T-cell (primary cell): Measurements from ENCODE around the gene HECW1. TPM values are rescaled to one million over a fixed set of nuclear protein-coding genes. Genes with fewer than 3 reads are reported as not detected.
"Not testable (repeated sequence)": the region's sequence is repeated elsewhere in the genome, so short reads cannot be mapped to it uniquely, and the experiment has no call there.

Source experiments
- ATAC-seq, 4 experiments: fragments of 200-7000 bp in 3 of 4; fragments of 150-1000 bp in 1 of 4; cut with Tn5 transposase; replicated peaks in 1 of 4; 1 replicate in 3 of 4; 2 replicates in 1 of 4; pipeline ENCODE4 v1.10.0; 2021; ENCODE audit warnings: moderate library complexity in 3 of 4, mild to moderate bottlenecking in 2 of 4, moderate number of reproducible peaks in 1 of 4
- CTCF ChIA-PET, 2 donors: fragments of 300-600 bp; sonication (Branson Sonifier 250); formaldehyde crosslinking; loops; one replicate each; lab custom pipeline; 2022; ENCODE audit warnings: antibody characterized with exemption in 2 of 2; lab: Charles Lee
- POLR2A ChIA-PET, 2 donors: fragments of 300-600 bp; sonication (Branson Sonifier 250); formaldehyde crosslinking; loops; one replicate each; lab custom pipeline; 2022; ENCODE audit warnings: antibody characterized with exemption in 2 of 2; lab: Charles Lee
- DNase-seq, 35 experiments: peaks; one replicate each; pipeline versions ENCODE4 v3.0.0 to v3.0.0-alpha.2; 2013 to 2023
- H3K27ac ChIP-seq: one replicate; pipeline ENCODE4 v1.5.1; 2013; ENCODE audit warnings: low read length
- H3K27me3 ChIP-seq, 2 experiments: replicated peaks in 1 of 2; 1 replicate in 1 of 2; 2 replicates in 1 of 2; pipeline versions ENCODE4 v1.6.1 to v1.7.0; 2013; ENCODE audit warnings: low read length in 1 of 2, mixed read lengths in 1 of 2; ENCODE audit not compliant: control insufficient read depth in 2 of 2, insufficient read depth in 2 of 2; ENCODE audit errors: extremely low read depth in 1 of 2
- H3K36me3 ChIP-seq, 2 donors: 1 replicate in 1 of 2; 2 replicates in 1 of 2; pipeline versions ENCODE4 v1.6.1 to v1.7.0; 2013; ENCODE audit warnings: low read length in 1 of 2; ENCODE audit not compliant: control insufficient read depth in 2 of 2, insufficient read depth in 1 of 2; ENCODE audit errors: extremely low read depth in 1 of 2
- H3K4me1 ChIP-seq, 2 experiments: 1 replicate in 1 of 2; 2 replicates in 1 of 2; pipeline versions ENCODE4 v1.6.1 to v1.7.0; 2013; ENCODE audit warnings: low read length in 2 of 2, mixed read lengths in 1 of 2; ENCODE audit not compliant: insufficient read depth in 2 of 2, control insufficient read depth in 1 of 2; ENCODE audit errors: extremely low read depth in 1 of 2
- H3K4me3 ChIP-seq, 2 donors: 1 replicate in 1 of 2; 2 replicates in 1 of 2; pipeline versions ENCODE4 v1.5.1 to v1.7.0; 2013; ENCODE audit warnings: mild to moderate bottlenecking in 2 of 2, low read length in 1 of 2, moderate library complexity in 1 of 2; ENCODE audit not compliant: control insufficient read depth in 1 of 2; ENCODE audit errors: extremely low read depth in 1 of 2
- H3K9me3 ChIP-seq: 2 replicates; pipeline ENCODE4 v1.7.0; 2013
- H3K27ac Mint-ChIP-seq, 2 donors: one replicate each; pipeline ENCODE4 v1.8.0; 2020 to 2021; ENCODE audit warnings: mild to moderate bottlenecking in 2 of 2, mixed read lengths in 2 of 2
- H3K27me3 Mint-ChIP-seq, 2 donors: one replicate each; pipeline ENCODE4 v1.8.0; 2021 to 2022; ENCODE audit warnings: mixed read lengths in 2 of 2
- H3K36me3 Mint-ChIP-seq: one replicate; pipeline ENCODE4 v1.8.0; 2021; ENCODE audit warnings: mixed read lengths
- H3K4me1 Mint-ChIP-seq, 3 donors: one replicate each; pipeline ENCODE4 v1.8.0; 2020 to 2022; ENCODE audit warnings: mixed read lengths in 3 of 3, mild to moderate bottlenecking in 1 of 3
- H3K4me3 Mint-ChIP-seq, 3 donors: one replicate each; pipeline ENCODE4 v1.8.0; 2020 to 2022; ENCODE audit warnings: mild to moderate bottlenecking in 3 of 3, mixed read lengths in 3 of 3, moderate library complexity in 3 of 3
- H3K9me3 Mint-ChIP-seq, 3 donors: one replicate each; pipeline ENCODE4 v1.8.0; 2020 to 2022; ENCODE audit warnings: mixed read lengths in 3 of 3
- WGBS: methylation state at CpG from one replicate; pipeline ENCODE4 v1.1.5; 2013; ENCODE audit warnings: missing lambda C conversion rate; ENCODE audit not compliant: insufficient coverage; 5-methylcytosine and 5-hydroxymethylcytosine counted together
- total RNA-seq, 35 experiments: library from RNA in 6 of 35; stranded (reverse) in 6 of 35; fragments of 120-200 nt in 1 of 35; gene quantifications; one replicate each; pipeline versions ENCODE4 v1.2.1 to v1.2.4 and lab custom pipeline; 2013 to 2026

The HECW1 gene
- total RNA-seq, 5 donors from 2014 or later (not counting 1 experiment from before 2014, with no cell fraction given), result not detected

DNA sequence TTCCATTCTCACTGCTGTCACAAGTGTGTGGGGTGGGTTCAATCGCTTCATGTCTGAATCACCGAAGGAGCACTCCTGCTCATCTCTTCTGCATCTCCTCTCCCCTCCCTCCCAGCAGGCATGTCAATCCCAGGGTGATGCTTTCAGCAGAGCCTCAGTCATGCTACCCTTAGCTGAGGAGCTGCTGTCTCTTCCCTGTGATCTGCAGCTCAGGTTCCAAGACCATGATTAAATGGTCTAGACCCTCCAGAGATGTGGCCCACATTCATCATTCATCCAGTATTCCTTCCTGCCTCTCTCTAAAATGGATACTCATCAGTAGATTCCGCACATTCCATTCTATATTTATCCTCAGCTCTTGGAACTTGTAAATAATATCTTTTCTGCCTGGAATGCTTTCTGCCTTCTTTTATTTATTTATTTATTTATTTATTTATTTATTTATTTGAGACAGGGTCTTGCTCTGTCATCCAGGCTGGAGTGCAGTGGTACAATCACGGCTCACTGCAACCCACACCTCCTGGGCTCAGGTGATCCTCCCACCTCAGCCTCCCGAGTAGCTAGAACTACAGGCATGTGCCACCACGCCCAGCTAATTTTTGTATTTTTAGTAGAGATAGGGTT is 24.8 kb downstream of the HECW1 start:
- not testable (repeated sequence) for H3K4me1 ChIP-seq, DNase-seq, ATAC-seq, H3K36me3 ChIP-seq, H3K27ac Mint-ChIP-seq, H3K4me3 ChIP-seq, H3K27ac ChIP-seq, H3K9me3 Mint-ChIP-seq, H3K4me1 Mint-ChIP-seq, H3K4me3 Mint-ChIP-seq, H3K27me3 ChIP-seq, H3K9me3 ChIP-seq, H3K36me3 Mint-ChIP-seq
- WGBS, result no CpG with 5 or more reads among the region's 6 CpGs
- ChIA-PET CTCF (interaction anchor here in 1 of 2 donors (0.7 kb wide), 1 partner anchor 308 kb away, joined by 3 read pairs; no protein-coding TSS in a partner anchor), POLR2A (interaction anchor here in 1 of 2 donors (0.6 kb wide), 1 partner anchor 13 kb away, joined by 3 read pairs; no protein-coding TSS in a partner anchor)
- H3K27me3 Mint-ChIP-seq, result peaks cover 28 to 37% of the 10 kb centered on the region in 2 donors

DNA sequence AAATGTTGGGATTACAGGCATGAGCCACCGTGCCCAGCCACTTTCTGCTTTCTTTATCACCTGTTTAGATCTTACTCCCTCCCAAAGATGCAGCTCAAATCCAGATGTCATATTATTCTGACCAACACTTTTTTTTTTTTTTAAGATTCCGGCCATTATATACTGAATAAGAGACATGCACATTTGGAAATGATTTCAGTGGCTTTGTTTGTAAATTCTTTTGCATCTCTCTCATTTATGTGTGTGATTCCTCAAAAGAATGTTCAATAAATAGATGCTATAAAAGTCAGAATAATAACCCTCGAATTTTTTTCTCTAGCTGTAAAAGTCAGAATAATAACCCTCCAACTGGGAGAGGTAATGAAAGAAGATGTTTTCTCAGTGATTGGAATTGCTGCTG is 25.4 kb downstream of the HECW1 start:
- peaks cover 26 to 34% of the 10 kb centered on the region in 2 donors for H3K27me3 Mint-ChIP-seq
- no peak overlapping the region for H3K27ac ChIP-seq
- 88% methylated on average over 1 of the region's 3 CpGs for WGBS

DNA sequence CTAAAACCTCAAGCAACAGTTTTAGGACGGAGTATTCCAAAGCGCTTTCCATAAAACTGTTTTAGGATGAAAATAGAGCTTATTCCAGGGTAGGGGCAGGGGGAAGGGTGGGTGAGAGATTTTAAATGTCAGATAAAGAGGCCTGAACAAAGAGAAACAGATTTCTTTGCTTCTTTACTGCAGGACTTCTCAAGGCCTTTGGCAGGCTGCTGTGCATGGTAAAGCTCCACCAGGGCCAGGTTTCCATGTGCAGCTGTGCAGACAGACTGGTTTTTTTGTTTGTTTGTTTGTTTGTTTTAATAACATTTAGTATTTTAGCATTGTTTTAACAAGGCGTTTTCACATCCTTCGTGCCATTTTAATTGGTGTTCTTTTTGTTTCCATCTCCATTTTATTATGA is 26.3 kb downstream of the HECW1 start:
- ATAC-seq (no peak), DNase-seq (no peak)
- WGBS, result no CpG with 5 or more reads among the region's 4 CpGs
- H3K4me1 Mint-ChIP-seq, result no peaks in the 10 kb centered on the region
- no peaks in the 10 kb centered on the region for H3K36me3 Mint-ChIP-seq
- H3K9me3 Mint-ChIP-seq, result no peaks in the 10 kb centered on the region
- no peak overlapping the region for H3K27ac ChIP-seq
- peaks cover 0 to 11% of the 10 kb centered on the region in 2 experiments for H3K27me3 ChIP-seq
- ChIA-PET POLR2A (no interaction called here), CTCF (no interaction called here)
- no peak overlapping the region for H3K27ac Mint-ChIP-seq
- no peaks in the 10 kb centered on the region for H3K9me3 ChIP-seq
- no peak overlapping the region for H3K4me3 Mint-ChIP-seq
- no peaks in the 10 kb centered on the region for H3K36me3 ChIP-seq
- peaks cover 24 to 38% of the 10 kb centered on the region in 2 donors for H3K27me3 Mint-ChIP-seq
- no peak overlapping the region for H3K4me3 ChIP-seq
- H3K4me1 ChIP-seq, result no peaks in the 10 kb centered on the region

More for the DNA sequence above, 25.4 kb downstream of the HECW1 start:
- ChIA-PET POLR2A (interaction anchor here in 1 of 2 donors (0.6 kb wide), 1 partner anchor 13 kb away, joined by 3 read pairs; no protein-coding TSS in a partner anchor), CTCF (interaction anchor here in 1 of 2 donors (0.7 kb wide), 1 partner anchor 309 kb away, joined by 3 read pairs; no protein-coding TSS in a partner anchor)
- H3K27me3 ChIP-seq, result peaks cover 0 to 7% of the 10 kb centered on the region in 2 experiments
- no peak for ATAC-seq
- DNase-seq, result no peak
- Mint-ChIP-seq H3K4me1 (no peaks in the 10 kb centered on the region), H3K9me3 (no peaks in the 10 kb centered on the region), H3K36me3 (no peaks in the 10 kb centered on the region), H3K27ac (no peak overlapping the region), H3K4me3 (no peak overlapping the region)
- H3K4me1 ChIP-seq, result no peaks in the 10 kb centered on the region
- H3K36me3 ChIP-seq, result no peaks in the 10 kb centered on the region
- H3K4me3 ChIP-seq, result no peak overlapping the region
- no peaks in the 10 kb centered on the region for H3K9me3 ChIP-seq

DNA sequence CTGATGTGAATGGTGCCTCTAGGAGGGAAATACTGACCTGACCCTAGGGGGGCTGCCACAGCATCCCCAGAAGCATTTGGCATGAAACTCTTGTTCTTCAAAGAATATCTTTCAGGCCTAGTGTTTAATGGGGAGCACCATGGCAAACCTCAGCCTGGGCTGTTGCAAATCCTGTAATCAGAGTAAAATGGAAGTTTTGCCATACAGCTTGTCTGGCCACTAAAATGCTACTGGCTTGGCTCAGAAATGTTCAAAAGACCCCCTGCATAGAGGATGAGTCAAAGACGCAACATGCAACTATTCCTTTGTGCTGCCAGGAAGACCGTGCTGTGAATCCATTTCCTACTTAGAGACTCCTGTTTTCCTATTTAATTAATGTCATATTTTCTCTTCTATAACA is 26.7 kb downstream of the HECW1 start:
- Mint-ChIP-seq H3K4me1 (no peaks in the 10 kb centered on the region), H3K9me3 (no peaks in the 10 kb centered on the region), H3K27me3 (peaks cover 24 to 42% of the 10 kb centered on the region in 2 donors), H3K27ac (no peak overlapping the region), H3K36me3 (no peaks in the 10 kb centered on the region), H3K4me3 (no peak overlapping the region)
- Histone ChIP-seq H3K27ac (no peak overlapping the region), H3K4me3 (no peak overlapping the region), H3K4me1 (no peaks in the 10 kb centered on the region), H3K36me3 (no peaks in the 10 kb centered on the region), H3K27me3 (peaks cover 0 to 11% of the 10 kb centered on the region in 2 experiments), H3K9me3 (no peaks in the 10 kb centered on the region)
- no CpG with 5 or more reads among the region's 2 CpGs for WGBS
- ATAC-seq, result no peak
- POLR2A ChIA-PET, result no interaction called here
- no peak for DNase-seq
- CTCF ChIA-PET, result no interaction called here

DNA sequence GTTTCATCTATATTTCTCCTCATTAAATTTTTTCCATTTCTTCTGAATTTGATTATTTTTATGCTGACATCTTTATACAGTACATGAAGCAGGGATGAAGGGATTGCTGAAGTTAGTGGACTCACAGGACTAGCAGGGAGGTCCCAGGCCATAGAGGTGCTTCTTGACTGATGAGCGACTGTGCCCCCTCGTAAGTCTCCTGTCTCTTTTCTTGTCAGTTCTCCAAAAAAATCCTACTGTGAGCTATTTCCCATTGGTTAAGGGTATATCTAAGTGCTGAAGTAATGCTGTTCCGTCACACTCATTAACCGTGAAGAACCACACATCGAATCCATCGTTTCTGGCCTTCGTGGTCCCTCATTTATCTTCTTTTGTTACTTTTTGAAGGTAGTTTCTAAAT is 27.7 kb downstream of the HECW1 start:
- POLR2A ChIA-PET, result no interaction called here
- Mint-ChIP-seq H3K27me3 (peaks cover 24 to 41% of the 10 kb centered on the region in 2 donors), H3K36me3 (no peaks in the 10 kb centered on the region), H3K9me3 (no peaks in the 10 kb centered on the region), H3K27ac (no peak overlapping the region), H3K4me1 (no peaks in the 10 kb centered on the region), H3K4me3 (no peak overlapping the region)
- 97% methylated on average over 5 of the region's 7 CpGs for WGBS
- no peak overlapping the region for H3K27ac ChIP-seq
- CTCF ChIA-PET, result no interaction called here
- ATAC-seq (no peak), DNase-seq (no peak)
- no peaks in the 10 kb centered on the region for H3K9me3 ChIP-seq
- no peaks in the 10 kb centered on the region for H3K4me1 ChIP-seq
- H3K4me3 ChIP-seq, result no peak overlapping the region
- no peaks in the 10 kb centered on the region for H3K36me3 ChIP-seq
- peaks cover 0 to 11% of the 10 kb centered on the region in 2 experiments for H3K27me3 ChIP-seq

DNA sequence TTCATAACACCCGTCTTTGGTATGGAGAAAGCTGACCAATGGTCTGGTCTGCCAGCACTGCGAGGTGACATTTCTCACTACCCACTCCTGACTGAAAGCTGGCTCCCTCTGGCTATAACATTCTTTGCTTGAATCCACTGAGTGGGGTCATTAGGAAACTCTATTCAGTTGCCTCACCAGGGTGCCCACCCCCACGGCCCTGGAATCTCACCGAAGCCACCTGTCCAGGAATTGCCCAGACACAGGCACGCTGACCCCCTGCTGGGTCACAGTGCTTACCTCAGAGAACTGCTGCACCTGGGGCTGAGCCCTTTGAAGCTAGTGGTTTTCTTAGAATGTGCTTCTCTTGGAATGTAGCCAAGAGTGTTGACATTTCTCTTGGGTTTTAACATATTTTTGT is 28.6 kb downstream of the HECW1 start:
- H3K27ac ChIP-seq, result no peak overlapping the region
- H3K27me3 ChIP-seq, result peaks cover 0 to 11% of the 10 kb centered on the region in 2 experiments
- Mint-ChIP-seq H3K9me3 (no peaks in the 10 kb centered on the region), H3K27ac (no peak overlapping the region), H3K4me3 (no peak overlapping the region), H3K4me1 (no peaks in the 10 kb centered on the region), H3K36me3 (no peaks in the 10 kb centered on the region), H3K27me3 (peaks cover 28 to 42% of the 10 kb centered on the region in 2 donors)
- H3K9me3 ChIP-seq, result no peaks in the 10 kb centered on the region
- H3K4me1 ChIP-seq, result no peaks in the 10 kb centered on the region
- WGBS, result 71% methylated on average over 4 of the region's 5 CpGs
- CTCF ChIA-PET, result no interaction called here
- DNase-seq, result no peak
- H3K4me3 ChIP-seq, result no peak overlapping the region
- H3K36me3 ChIP-seq, result no peaks in the 10 kb centered on the region
- ATAC-seq, result no peak
- POLR2A ChIA-PET, result no interaction called here
